Measurements from ENCODE around the gene SUMO2. TPM values are rescaled to one million over a fixed set of nuclear protein-coding genes. Genes with fewer than 3 reads are reported as not detected.

SUMO2 gene
- total and polyA plus RNA-seq, 2 of the 13 experiments (the other 11 are each of a cell fraction or from before 2014, with no cell fraction given): 337 to 553 TPM

DNA sequence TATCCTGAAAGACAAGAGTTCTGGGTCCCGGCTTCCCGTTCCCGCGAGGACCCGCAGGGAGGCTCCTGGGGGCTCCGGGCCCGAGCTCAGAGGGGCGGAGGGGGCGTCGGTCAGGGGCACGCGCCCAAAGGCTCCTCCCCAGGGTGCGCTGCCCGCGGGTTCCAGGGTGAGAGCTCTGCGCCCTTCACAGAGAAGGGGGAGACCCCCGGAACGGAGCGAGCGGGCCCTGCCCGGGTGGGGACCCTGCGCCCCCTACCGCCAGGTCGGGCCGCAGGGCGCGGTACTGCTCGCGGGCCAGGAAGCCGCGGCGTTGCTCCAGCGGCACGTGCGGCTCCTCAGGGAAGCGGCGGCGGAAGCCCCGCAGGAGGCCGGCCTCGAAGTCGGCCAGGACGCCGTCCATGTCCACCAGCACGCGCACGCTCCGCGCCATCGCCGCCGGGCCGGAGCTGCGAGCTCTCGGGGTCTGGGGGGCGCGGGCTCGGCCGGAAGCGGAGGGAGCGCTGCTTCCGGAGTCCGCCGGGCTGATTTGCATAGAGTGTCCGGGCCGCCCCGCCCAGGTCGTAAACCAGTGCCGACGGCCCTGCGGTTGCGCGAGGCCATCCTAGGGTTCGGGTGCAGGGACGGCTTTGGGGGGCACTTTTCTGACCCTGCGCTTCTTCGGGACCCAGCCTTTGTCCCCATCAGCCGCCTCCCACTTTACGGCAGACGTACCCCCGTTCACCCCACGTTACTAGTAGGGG, 51.3 kb downstream of the SUMO2 start, which contains the start of gene NT5C (continued):
- TF ChIP-seq, protein P1, sequence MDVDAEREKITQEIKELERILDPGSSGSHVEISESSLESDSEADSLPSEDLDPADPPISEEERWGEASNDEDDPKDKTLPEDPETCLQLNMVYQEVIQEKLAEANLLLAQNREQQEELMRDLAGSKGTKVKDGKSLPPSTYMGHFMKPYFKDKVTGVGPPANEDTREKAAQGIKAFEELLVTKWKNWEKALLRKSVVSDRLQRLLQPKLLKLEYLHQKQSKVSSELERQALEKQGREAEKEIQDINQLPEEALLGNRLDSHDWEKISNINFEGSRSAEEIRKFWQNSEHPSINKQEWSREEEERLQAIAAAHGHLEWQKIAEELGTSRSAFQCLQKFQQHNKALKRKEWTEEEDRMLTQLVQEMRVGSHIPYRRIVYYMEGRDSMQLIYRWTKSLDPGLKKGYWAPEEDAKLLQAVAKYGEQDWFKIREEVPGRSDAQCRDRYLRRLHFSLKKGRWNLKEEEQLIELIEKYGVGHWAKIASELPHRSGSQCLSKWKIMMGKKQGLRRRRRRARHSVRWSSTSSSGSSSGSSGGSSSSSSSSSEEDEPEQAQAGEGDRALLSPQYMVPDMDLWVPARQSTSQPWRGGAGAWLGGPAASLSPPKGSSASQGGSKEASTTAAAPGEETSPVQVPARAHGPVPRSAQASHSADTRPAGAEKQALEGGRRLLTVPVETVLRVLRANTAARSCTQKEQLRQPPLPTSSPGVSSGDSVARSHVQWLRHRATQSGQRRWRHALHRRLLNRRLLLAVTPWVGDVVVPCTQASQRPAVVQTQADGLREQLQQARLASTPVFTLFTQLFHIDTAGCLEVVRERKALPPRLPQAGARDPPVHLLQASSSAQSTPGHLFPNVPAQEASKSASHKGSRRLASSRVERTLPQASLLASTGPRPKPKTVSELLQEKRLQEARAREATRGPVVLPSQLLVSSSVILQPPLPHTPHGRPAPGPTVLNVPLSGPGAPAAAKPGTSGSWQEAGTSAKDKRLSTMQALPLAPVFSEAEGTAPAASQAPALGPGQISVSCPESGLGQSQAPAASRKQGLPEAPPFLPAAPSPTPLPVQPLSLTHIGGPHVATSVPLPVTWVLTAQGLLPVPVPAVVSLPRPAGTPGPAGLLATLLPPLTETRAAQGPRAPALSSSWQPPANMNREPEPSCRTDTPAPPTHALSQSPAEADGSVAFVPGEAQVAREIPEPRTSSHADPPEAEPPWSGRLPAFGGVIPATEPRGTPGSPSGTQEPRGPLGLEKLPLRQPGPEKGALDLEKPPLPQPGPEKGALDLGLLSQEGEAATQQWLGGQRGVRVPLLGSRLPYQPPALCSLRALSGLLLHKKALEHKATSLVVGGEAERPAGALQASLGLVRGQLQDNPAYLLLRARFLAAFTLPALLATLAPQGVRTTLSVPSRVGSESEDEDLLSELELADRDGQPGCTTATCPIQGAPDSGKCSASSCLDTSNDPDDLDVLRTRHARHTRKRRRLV (CRISPR knock-in tag; IDR thresholded peaks at IDR 0.05): peak; percentile 92
- TF ChIP-seq HNRNPLL (IDR thresholded peaks at IDR 0.05; ENCODE audit: low read depth, low read length, poor library complexity, severe bottlenecking) (peak; percentile 94), TARDBP (CRISPR knock-in tag; IDR thresholded peaks at IDR 0.05) (peak; percentile 61), ZNF543 (CRISPR knock-in tag; IDR thresholded peaks at IDR 0.05) (peak; percentile 83), HNRNPK (IDR thresholded peaks at IDR 0.05; ENCODE audit: low read depth, low read length, poor library complexity, severe bottlenecking) (peak; percentile 72), IRX3 (CRISPR knock-in tag; IDR thresholded peaks at IDR 0.05; ENCODE audit: borderline replicate concordance, low read depth) (peak; percentile 90; the same call in 1 of the 2 replicates), RXRA (CRISPR knock-in tag; IDR thresholded peaks at IDR 0.05) (0 out of 2 replicates have a peak, but pooled peaks have one; percentile 17), SP4 (CRISPR knock-in tag; IDR thresholded peaks at IDR 0.05) (peak; percentile 88), EHMT2 (IDR thresholded peaks at IDR 0.05; ENCODE audit: borderline replicate concordance, low read depth, low read length) (no peak), ZNF274 (CRISPR knock-in tag; IDR thresholded peaks at IDR 0.05) (peak; percentile 80; the same call in 1 of the 2 replicates), ZNF746 (CRISPR knock-in tag; IDR thresholded peaks at IDR 0.05) (peak; percentile 45)
- TF ChIP-seq, protein P2, sequence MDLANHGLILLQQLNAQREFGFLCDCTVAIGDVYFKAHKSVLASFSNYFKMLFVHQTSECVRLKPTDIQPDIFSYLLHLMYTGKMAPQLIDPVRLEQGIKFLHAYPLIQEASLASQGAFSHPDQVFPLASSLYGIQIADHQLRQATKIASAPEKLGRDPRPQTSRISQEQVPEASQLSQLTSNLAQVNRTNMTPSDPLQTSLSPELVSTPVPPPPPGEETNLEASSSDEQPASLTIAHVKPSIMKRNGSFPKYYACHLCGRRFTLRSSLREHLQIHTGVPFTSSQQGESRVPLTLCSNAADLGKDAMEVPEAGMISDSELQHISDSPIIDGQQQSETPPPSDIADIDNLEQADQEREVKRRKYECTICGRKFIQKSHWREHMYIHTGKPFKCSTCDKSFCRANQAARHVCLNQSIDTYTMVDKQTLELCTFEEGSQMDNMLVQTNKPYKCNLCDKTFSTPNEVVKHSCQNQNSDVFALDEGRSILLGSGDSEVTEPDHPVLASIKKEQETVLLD (CRISPR knock-in tag; IDR thresholded peaks at IDR 0.05; ENCODE audit: low read depth): peak; percentile 64; the same call in 1 of the 2 replicates
- TF ChIP-seq, protein P3, sequence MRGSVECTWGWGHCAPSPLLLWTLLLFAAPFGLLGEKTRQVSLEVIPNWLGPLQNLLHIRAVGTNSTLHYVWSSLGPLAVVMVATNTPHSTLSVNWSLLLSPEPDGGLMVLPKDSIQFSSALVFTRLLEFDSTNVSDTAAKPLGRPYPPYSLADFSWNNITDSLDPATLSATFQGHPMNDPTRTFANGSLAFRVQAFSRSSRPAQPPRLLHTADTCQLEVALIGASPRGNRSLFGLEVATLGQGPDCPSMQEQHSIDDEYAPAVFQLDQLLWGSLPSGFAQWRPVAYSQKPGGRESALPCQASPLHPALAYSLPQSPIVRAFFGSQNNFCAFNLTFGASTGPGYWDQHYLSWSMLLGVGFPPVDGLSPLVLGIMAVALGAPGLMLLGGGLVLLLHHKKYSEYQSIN (CRISPR knock-in tag; IDR thresholded peaks at IDR 0.05; ENCODE audit: borderline replicate concordance): no peak
- TF ChIP-seq, protein P4, sequence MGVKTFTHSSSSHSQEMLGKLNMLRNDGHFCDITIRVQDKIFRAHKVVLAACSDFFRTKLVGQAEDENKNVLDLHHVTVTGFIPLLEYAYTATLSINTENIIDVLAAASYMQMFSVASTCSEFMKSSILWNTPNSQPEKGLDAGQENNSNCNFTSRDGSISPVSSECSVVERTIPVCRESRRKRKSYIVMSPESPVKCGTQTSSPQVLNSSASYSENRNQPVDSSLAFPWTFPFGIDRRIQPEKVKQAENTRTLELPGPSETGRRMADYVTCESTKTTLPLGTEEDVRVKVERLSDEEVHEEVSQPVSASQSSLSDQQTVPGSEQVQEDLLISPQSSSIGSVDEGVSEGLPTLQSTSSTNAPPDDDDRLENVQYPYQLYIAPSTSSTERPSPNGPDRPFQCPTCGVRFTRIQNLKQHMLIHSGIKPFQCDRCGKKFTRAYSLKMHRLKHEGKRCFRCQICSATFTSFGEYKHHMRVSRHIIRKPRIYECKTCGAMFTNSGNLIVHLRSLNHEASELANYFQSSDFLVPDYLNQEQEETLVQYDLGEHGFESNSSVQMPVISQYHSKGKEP (CRISPR knock-in tag; IDR thresholded peaks at IDR 0.05): no peak
- TF ChIP-seq, protein P5, sequence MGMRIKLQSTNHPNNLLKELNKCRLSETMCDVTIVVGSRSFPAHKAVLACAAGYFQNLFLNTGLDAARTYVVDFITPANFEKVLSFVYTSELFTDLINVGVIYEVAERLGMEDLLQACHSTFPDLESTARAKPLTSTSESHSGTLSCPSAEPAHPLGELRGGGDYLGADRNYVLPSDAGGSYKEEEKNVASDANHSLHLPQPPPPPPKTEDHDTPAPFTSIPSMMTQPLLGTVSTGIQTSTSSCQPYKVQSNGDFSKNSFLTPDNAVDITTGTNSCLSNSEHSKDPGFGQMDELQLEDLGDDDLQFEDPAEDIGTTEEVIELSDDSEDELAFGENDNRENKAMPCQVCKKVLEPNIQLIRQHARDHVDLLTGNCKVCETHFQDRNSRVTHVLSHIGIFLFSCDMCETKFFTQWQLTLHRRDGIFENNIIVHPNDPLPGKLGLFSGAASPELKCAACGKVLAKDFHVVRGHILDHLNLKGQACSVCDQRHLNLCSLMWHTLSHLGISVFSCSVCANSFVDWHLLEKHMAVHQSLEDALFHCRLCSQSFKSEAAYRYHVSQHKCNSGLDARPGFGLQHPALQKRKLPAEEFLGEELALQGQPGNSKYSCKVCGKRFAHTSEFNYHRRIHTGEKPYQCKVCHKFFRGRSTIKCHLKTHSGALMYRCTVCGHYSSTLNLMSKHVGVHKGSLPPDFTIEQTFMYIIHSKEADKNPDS (CRISPR knock-in tag; IDR thresholded peaks at IDR 0.05): no peak

Measured in HepG2 (cell line).